ENCODE measurements around the gene GK2.

- TF ChIP-seq CTCF (IDR thresholded peaks at IDR 0.05) (no peak), EZH2 (IDR thresholded peaks at IDR 0.05) (no peak)
Observed at GRCh38 chr4:79395841-79396240, 12.2 kb downstream of the GK2 start.
